Cardiac septum (tissue), 1 donor: ENCODE results near the gene DMRTC2. TPM values are rescaled to one million over a fixed set of nuclear protein-coding genes. Genes with fewer than 3 reads are reported as not detected.
A peak's percentile ranks its signal among the peaks of the same experiment; 100 is the strongest.

Experiments used
- DNase-seq: peaks from one replicate; pipeline ENCODE4 v3.0.0-alpha.2; 2020; ENCODE audit warnings: low spot score
- intact Hi-C: fragments of 100-400 bp; cut with DNase I; formaldehyde crosslinking; loops from one replicate; pipeline ENCODE4 v1.14.0; 2022
- total RNA-seq: library from RNA; stranded (reverse); fragmentation: NEBNext Ultra II Directional; extraction: Animal tissue kit (Norgen Biotek cat#: 25700); gene quantifications from one replicate; pipeline ENCODE4 v1.2.1, GENCODE V29; 2021
- donor health status: DM: no; HTN: no; CAD: no.

DMRTC2 gene
- total RNA-seq, 1 donor from 2014 or later: not detected

DNA sequence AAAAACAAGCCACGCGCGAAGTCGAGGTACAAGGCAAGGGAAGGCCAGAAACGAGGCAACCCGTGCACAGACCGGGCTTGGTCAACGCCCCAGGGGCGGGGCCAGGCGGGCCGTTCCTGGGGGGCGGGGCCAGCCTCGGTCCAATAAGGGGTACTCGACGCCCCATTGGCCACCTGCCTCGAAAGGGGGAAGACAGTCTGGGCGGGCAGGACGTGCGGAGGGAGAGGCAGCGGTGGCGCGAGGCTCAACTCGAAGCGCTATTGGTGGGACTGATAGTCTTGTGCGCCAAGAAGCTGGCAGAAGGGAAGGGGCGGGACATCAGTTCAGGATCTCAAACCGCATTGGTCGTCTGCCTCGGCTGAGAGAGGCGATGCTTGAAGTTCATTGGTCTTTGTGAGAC lies 241 bp upstream of the DMRTC2 start, which contains the start of gene LYPD4:
TSS of gene LYPD4 (minus strand) at position 83 of the 400 bp plus-strand sequence. CDS start 5,398 bp downstream, outside the sequence.
- DNase-seq: no peak
- intact Hi-C loops: no loop called here

DNA sequence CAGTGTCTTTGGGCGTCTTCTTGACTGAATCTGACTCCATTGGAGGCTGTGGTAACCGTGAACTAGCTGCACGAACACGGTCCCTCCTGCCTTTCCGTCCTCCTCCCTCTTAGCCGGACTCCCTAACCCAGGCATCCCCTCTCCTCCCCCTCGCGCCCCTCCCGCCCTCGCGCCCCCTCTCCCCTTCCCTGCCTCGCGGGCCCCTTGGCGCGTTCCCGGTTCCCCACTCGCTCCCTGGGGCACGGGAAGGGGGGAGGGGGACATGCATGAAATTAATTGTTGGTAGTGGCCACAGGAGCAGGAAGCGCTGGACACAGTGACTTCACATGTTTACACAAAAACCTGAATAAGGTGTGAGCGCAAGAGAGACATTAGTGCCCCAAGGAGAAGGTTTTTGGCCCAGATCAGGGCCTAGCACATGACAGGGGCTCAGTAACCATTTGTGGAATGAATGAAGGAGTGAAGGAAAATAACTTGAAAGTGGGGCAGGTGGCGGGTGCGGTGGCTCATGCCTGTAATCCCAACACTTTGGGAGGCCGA lies 279 bp downstream of the DMRTC2 start:
- no peak for DNase-seq
- intact Hi-C loops: no loop called here

DNA sequence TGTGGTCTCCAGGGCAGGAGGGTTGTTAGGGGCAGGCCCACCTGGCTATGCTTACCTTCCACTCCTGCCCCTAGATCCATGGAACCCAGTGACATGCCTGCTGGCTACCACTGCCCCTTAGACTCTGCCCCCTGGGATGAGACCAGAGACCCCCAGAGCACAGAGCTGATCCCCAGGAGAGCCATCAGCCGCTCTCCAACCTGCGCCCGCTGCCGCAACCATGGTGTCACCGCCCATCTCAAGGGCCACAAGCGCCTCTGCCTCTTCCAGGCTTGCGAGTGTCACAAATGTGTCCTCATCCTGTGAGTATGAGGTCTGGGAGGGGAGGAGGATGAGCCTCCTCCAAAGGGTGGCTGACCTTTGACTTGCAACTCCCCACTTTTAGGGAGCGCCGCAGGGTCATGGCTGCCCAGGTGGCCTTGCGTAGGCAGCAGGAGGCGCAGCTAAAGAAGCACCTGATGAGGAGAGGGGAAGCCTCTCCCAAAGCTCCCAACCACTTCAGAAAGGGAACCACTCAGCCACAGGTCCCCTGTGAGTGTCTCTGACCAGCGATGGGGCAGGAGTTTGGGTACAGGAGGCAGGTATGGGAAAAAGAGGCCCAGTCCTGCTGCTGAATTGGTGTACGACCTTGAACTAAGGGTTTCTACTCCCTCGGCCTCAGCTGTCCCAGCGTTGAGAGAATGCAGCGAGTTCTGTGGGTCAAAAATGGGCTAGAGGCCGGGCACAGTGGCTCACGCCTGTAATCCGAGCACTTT lies 2.7 kb downstream of the DMRTC2 start:
- intact Hi-C loops: no loop called here
- DNase-seq: peak; percentile 27

DNA sequence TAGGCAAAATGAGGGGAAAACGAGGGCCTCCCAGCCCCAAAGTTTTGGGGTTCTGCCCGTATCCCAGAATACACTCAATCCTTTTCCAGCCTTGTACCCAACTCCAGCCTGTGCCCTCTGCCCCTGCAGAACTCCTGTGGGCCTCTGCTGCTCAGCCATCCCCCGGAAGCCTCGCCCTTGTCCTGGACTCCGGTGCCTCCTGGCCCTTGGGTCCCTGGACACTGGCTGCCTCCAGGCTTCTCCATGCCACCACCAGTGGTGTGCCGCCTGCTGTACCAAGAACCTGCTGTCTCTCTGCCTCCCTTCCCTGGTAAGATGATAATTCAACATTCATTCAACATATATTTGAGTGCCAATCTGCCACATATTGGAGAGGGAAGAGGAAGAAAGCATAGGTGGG lies 3.8 kb downstream of the DMRTC2 start:
- intact Hi-C loops: no loop called here

DNA sequence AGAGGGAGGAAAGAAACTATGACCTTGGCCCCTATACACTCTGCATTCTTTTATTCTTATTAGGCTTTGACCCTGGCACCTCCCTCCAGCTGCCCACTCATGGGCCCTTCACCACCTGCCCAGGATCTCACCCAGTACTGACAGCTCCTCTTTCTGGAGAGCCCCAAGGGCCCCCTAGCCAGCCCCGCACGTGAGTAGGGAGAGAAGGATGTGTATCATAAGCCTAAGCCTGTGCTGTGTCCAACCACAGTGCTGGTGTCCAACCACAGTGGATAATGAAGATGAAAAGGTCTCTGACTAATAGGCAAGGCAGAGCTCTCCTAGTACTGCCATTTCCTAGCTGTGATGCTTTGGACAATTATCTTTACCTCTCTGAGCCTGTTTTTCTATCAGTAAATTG lies 4.2 kb downstream of the DMRTC2 start:
- peak; percentile 41 for DNase-seq
- intact Hi-C loops: no loop called here

More for the DNA sequence above, 3.8 kb downstream of the DMRTC2 start:
- peak; percentile 47 for DNase-seq

DNA sequence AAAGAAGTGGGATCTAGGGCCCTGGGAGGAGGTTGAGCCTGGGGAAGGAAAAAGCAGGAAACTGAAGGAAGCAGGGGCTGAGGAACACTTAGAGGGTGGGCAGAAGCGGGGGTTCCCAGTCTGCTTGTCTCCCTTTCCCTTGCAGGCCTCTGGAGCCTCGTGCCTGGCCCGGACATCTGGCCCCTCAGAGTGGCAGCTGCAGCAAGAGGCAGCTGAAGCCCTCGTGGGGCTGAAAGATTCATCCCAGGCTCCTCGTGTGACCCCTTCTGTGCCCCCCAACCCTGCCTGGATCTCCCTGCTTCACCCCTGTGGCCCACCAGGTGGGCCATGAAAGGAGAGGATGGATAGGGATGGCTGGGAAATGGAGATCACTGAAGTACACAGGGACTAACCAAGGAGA lies 5.5 kb downstream of the DMRTC2 start:
- peak; percentile 49 for DNase-seq
- intact Hi-C loops: no loop called here

DNA sequence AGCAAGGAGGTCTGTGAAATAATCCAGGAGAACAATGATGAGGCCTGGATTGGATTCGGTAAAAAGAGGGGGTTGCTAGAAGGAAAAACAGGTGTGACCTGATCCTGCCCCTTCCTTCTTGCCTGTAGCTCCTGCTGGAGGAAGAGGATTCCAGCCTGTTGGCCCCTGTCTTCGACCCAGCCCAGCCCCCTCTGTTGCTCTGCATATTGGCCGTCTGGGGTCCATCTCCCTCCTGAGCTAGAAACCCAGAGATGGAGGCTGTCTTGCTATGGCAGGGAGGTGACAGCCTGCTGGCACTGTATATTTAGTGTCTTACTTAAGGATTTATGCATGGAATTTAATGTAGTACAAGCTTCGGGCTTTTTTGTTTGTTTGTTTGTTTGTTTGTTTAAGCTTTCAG lies 6.6 kb downstream of the DMRTC2 start:
- intact Hi-C loops: no loop called here
- DNase-seq: peak; percentile 61

DNA sequence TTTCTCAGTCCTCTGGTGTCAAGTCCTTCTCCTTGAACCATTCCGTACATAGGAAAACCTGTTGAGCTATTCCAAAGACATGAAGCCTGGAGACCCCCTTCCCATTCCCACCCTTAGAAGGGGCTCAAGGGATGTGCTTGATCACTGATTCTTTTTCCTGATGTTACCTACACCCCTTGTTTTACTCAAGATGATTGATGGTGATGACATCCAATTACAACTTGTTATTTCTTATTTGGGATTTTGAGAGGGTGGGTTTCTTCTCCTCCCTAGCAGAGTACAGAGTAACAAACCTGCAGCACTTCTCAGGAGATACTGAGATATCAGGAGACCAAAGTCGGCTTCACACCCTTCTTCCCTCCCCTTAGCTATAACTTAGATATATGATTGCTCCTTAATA lies 8.5 kb downstream of the DMRTC2 start:
- intact Hi-C loops: no loop called here
- no peak for DNase-seq

DNA sequence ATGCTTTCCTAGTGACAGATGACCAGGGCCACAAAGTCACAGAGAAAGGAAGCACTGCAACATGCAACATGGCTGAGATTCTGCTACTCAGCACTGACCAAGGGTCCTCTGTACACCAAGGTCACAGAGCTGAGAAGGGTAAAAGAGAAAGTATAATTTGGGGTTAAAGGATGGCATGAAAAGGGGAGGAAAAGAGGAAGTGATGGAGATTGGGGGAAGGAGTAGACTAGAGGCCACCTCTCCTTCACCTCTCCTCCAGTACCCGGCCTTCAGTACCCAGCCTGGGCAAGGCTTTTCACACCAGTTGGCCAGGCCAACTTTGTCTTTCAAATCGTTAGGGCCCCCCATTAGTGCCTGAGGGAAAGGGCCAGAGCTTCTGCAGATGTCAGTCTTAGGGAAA lies 8.9 kb downstream of the DMRTC2 start:
- no peak for DNase-seq

DNA sequence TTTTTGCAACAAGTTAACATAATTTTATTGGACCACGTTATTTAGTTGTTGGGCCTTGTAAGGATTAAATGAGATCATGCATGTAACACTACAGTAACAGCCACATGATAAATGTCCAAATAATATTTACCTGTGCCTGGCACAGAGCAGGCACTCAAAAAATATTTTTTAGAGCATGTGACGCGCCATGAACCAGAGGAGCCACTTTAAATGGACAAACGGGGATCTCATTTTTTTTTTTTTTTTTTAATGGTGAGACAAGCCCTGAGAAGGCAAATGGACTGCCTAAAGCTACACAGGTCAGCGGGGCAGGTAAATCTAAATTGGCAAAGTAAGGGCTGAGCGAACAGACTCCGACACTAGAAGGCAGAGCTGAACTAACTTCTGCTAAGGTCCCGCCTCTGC lies 14.4 kb downstream of the DMRTC2 start:
- intact Hi-C loops: loop anchor here (5.0 kb wide), 1 partner anchor 98 kb away; the partner anchor contains the start of gene RABAC1
- no peak for DNase-seq

More for the DNA sequence above, 8.9 kb downstream of the DMRTC2 start:
- intact Hi-C loops: no loop called here

DNA sequence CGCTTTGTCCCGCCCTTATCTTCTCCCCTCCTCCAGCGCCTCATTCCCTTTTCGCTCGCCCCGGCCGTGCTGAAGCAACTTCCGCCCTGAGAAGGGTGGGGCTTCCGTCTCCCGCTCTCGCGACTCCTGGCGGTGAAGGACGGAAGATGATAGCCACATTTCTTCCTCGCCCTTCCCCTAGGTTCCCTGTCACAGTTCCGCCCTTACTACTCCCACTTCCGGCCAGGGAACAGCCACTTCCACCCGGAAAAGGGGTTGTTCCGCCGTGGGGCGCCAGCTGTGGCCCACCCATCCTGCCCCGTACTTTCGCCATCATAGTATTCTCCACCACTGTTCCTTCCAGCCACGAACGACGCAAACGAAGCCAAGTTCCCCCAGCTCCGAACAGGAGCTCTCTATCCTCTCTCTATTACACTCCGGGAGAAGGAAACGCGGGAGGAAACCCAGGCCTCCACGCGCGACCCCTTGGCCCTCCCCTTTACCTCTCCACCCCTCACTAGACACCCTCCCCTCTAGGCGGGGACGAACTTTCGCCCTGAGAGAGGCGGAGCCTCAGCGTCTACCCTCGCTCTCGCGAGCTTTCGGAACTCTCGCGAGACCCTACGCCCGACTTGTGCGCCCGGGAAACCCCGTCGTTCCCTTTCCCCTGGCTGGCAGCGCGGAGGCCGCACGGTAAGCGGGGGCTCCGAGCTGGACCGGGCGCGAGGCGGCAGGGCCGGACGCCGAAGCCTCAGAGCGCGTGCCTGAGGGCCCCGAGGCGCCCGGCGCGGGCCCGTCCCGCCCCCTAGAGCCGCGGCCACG lies 15.0 kb downstream of the DMRTC2 start, which contains the start of gene RPS19:
TSS of gene RPS19 (plus strand) at position 638 of the 801 bp plus-strand sequence. CDS start 520 bp downstream, outside the sequence.
- peak; percentile 99 for DNase-seq
- intact Hi-C loops: loop anchor here (2.0 to 5.0 kb wide), 2 partner anchors 25 to 97 kb away; partner anchors contain the start of gene RABAC1

DNA sequence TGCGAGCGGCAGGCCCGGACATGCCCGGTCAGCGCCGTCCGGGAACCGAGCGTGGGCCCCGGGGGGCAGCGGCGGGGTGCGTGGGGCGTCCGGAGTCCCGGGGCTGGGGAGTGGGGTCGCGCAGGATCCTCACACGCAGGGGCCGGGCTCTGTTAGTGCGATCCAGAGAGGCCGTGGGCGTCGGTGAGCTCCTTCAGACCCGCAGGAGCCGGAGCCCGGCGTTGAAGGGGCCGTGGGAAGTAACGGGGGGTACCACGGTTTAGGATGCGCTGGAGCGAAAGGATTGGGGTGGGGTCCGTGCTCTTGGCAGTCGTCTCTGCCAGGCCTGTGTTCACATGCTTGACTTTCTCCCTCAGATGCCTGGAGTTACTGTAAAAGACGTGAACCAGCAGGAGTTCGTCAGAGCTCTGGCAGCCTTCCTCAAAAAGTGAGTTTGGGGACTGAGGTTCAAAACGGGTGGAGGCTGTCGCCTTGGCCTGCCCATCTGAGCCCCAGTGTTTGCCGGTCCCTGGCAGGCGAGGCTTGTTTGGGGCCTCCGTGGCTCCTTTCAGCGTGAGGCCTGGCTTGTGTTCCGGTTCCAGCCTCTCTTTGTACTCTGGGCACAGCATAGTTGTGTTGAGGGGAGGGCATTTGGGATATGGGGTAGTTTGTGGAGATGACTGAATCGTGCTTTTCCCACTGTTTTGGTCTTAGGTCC lies 15.7 kb downstream of the DMRTC2 start:
- intact Hi-C loops: loop anchor here (2.0 kb wide), 1 partner anchor 24 kb away; no protein-coding TSS in a partner anchor
- no peak for DNase-seq

DNA sequence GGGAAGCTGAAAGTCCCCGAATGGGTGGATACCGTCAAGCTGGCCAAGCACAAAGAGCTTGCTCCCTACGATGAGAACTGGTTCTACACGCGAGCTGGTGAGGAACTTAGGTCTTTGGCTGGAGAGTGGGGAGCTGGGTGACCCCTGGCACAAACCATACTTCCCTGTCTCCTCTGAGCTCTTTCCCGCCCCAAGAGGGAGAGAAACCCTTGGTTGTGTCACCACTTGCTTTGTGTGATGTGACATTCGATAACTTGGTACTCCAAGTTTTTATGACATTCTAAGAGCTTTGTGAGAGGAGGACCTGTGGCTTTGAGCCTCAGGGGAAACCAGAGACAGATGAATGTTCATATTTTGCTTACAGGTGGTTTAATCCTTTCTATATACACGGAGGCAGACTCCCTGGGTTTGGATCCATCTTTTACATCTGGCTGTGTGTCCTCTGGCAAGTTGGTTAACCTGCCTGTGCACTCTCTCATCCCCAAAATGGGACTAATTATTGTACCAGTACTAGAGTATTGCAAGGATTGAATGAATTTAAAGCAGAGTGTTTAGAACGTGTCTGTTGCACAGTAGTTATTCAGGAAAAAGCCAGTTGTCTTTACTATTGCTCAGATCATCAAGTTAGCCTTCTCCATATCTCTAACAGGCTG lies 16.4 kb downstream of the DMRTC2 start:
- intact Hi-C loops: loop anchor here (2.0 kb wide), 1 partner anchor 24 kb away; no protein-coding TSS in a partner anchor
- no peak for DNase-seq

DNA sequence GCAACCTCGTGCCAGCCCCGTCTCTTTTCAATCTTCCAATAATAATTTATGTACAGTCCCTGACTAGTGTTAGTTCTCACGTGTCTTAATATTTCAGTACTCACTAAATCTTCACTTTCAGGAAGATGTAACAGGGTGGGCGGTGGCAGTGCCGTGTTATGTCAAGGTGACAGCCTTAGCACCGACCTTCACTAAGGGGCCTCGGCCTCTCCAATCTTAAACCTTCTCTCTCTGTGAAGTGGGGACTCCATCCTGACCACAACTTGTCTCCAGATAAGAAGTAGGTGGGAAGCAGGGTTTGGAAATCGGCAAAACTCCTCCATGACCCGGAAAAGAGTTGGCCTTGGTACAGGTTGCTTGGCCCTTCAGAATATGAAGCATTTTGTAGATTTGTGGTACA lies 17.0 kb downstream of the DMRTC2 start:
- intact Hi-C loops: loop anchor here (2.0 kb wide), 1 partner anchor 23 kb away; no protein-coding TSS in a partner anchor
- no peak for DNase-seq

DNA sequence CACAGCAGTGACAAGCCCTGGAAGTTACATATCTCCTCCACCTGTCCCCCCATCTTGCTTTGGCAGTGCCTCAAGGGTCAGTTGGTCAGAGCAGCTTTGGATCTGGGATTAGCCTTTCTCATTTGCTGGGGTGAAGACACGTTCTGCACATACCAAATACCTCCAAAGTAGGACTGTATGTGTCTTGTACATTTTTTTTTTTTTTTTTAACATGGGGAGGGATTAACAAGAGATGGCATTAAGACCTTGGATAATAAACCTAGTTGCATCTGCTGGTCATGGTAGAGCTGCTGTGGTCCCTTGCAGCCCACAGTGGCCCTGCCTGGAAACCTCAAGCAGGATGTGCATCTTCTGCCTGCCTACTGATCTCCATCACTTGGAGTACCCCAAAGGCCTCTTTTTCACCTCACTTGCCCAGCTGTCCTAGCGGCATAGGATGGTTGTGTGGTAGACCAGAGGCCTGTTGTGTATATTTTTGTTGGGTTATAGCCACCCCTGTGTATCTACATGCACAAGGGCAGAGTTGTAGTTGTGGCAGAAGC lies 17.7 kb downstream of the DMRTC2 start:
- intact Hi-C loops: no loop called here
- no peak for DNase-seq

DNA sequence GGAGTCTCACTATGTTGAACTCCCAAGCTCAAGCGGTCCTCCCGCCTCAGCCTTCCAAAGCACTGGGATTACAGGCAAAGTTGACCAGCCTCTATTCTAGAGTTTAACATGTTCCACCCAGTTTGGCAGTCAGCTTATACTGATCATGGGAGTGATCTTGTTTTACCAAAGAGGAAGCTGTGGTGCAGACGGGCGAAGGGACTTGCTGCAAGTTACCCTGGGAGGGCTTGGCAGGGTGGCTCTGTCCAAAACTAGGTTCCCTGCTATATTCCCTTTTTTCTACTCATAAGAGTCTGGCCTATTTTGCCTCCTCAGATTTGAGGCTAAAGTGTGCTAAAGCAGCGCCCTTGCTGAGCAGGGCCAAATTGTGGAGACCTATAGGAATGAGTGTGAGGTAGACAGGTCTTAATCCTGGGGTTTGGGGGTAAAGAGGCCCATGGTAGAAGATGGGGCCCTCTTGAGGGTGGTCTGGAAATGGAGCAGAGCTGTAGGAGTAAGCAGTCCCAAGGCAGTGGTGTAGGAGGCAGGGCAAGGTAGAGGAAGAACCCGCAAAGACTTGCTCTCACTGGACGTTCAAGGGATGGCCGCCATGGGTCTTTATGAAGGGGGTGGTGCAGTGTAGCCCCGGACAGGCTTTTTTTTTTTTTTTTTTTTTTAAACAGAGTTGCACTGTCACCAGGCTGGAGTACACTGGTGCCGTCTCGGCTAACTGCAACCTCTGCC lies 18.5 kb downstream of the DMRTC2 start:
- intact Hi-C loops: no loop called here
- no peak for DNase-seq

DNA sequence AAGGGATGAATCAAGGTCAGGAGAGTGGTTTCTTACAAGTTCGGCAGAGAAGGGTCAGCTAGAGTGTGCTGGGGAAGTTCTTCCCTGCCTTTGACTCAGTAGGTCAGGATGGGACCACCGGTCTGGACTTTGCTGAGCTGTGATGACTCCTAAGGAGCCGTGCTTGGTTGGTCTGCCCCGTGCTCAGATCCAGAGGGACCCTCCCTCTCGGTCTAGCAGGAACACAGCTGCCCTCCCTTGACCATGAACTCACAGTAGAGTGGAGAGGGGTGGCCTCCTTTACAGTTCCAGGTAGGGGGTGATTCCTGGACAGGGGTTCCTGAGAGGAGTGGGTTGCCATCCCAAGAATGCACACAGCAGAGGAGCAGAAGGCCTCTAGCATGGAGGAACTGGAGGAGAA lies 19.5 kb downstream of the DMRTC2 start:
- DNase-seq: no peak
- intact Hi-C loops: no loop called here

DNA sequence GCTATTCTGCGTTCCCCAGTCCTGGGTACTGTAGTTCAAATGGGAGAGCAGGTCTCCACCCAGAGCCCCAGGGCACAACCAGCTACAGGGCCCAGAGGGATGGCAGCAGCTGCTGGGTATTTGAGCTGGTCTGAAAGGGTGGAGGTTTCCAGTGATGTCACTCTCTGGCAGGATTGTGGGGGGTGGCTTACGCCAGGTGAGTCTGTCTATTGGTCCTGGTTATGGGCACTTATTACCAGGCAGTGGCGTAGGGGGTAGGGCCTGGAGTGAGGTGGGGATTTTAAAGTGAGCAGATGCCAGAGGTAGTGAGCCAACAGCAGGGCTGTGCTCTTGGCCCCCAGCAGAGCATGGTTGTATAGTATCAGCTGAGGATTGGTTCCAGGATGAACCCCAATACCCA lies 21.4 kb downstream of the DMRTC2 start:
- DNase-seq: no peak
- intact Hi-C loops: no loop called here
